GM12892 (cell line): ENCODE results near the gene LGI4.

Experiments
- POLR2A ChIP-seq: IDR thresholded peaks from 2 replicates; pipeline ENCODE4 v1.6.1; 2011; ENCODE audit warnings: low read depth, low read length, control low read depth
- POLR2AphosphoS5 ChIP-seq: IDR thresholded peaks from 2 replicates; pipeline ENCODE4 v1.6.1; 2011; ENCODE audit warnings: low read depth, low read length, control low read depth

GRCh38 chr19:35174226-35174625, 39.4 kb upstream of the LGI4 start:
- TF ChIP-seq POLR2A (no peak), POLR2AphosphoS5 (no peak)
